CD14-positive monocyte (primary cell): ENCODE measurements around the gene COPE. TPM values are rescaled to one million over a fixed set of nuclear protein-coding genes. Genes with fewer than 3 reads are reported as not detected.

Experiments used
- DNase-seq, 3 donors: peaks; one replicate each; pipeline ENCODE4 v3.0.0-alpha.2; 2011 to 2022
- H2AFZ ChIP-seq: 2 replicates; pipeline ENCODE4 v1.6.0; 2012; ENCODE audit warnings: mild to moderate bottlenecking, low read depth, low read length, inconsistent platforms; ENCODE audit not compliant: insufficient read depth, poor library complexity, severe bottlenecking
- H3K27ac ChIP-seq, 2 donors: 1 replicate in 1 of 2; 2 replicates in 1 of 2; pipeline ENCODE4 v1.5.1; 2012 to 2013; ENCODE audit warnings: low read length in 2 of 2, control low read depth in 1 of 2, inconsistent platforms in 1 of 2, low read depth in 1 of 2, mild to moderate bottlenecking in 1 of 2
- H3K27me3 ChIP-seq, 2 donors: one replicate each; pipeline versions ENCODE4 v1.6.0 to v1.6.1; 2011 to 2013; ENCODE audit warnings: low read length in 2 of 2; ENCODE audit not compliant: control insufficient read depth in 2 of 2, insufficient read depth in 2 of 2
- H3K36me3 ChIP-seq, 2 donors: replicated peaks in 1 of 2; 1 replicate in 1 of 2; 2 replicates in 1 of 2; pipeline versions ENCODE4 v1.5.1 to v1.6.1; 2012 to 2013; ENCODE audit warnings: low read length in 2 of 2, control low read depth in 1 of 2, inconsistent platforms in 1 of 2, mild to moderate bottlenecking in 1 of 2; ENCODE audit not compliant: insufficient read depth in 2 of 2, control insufficient read depth in 1 of 2
- H3K4me1 ChIP-seq, 2 donors: 1 replicate in 1 of 2; 2 replicates in 1 of 2; pipeline versions ENCODE4 v1.5.1 to v1.6.1; 2012 to 2013; ENCODE audit warnings: low read length in 2 of 2, control low read depth in 1 of 2, inconsistent platforms in 1 of 2, mild to moderate bottlenecking in 1 of 2, moderate library complexity in 1 of 2; ENCODE audit not compliant: insufficient read depth in 2 of 2, control insufficient read depth in 1 of 2
- H3K4me2 ChIP-seq: replicated peaks from 2 replicates; pipeline ENCODE3; 2012; ENCODE audit warnings: low read length, moderate library complexity, mild to moderate bottlenecking; ENCODE audit not compliant: poor library complexity, severe bottlenecking; ENCODE audit errors: extremely low read depth
- H3K4me3 ChIP-seq, 3 experiments: fragments of 200-600 bp in 1 of 3; sonication (generic) in 1 of 3; replicated peaks in 1 of 3; 1 replicate in 2 of 3; 2 replicates in 1 of 3; pipeline ENCODE4 v1.5.1; 2011 to 2013; ENCODE audit warnings: low read length in 3 of 3, mild to moderate bottlenecking in 3 of 3, control low read depth in 2 of 3, low read depth in 2 of 3, inconsistent platforms in 1 of 3, moderate library complexity in 1 of 3
- H3K79me2 ChIP-seq: 2 replicates; pipeline ENCODE4 v1.6.0; 2012; ENCODE audit warnings: mild to moderate bottlenecking, control low read depth, inconsistent platforms, low read length, moderate library complexity; ENCODE audit not compliant: insufficient read depth
- H3K9ac ChIP-seq: 2 replicates; pipeline ENCODE4 v1.6.0; 2017; ENCODE audit warnings: low read length, mild to moderate bottlenecking; ENCODE audit not compliant: insufficient read depth, poor library complexity, severe bottlenecking
- H3K9me3 ChIP-seq, 2 donors: replicated peaks in 1 of 2; 1 replicate in 1 of 2; 2 replicates in 1 of 2; pipeline versions ENCODE4 v1.5.1 to v1.6.1; 2012 to 2013; ENCODE audit warnings: low read length in 2 of 2, control low read depth in 1 of 2; ENCODE audit not compliant: control insufficient read depth in 1 of 2, insufficient read depth in 1 of 2
- H4K20me1 ChIP-seq: 2 replicates; pipeline ENCODE4 v1.6.0; 2012; ENCODE audit warnings: mild to moderate bottlenecking, low read length, control low read depth, moderate library complexity; ENCODE audit not compliant: insufficient read depth
- H3K27ac Mint-ChIP-seq, 7 donors: one replicate each; pipeline ENCODE4 v1.8.0; 2020; ENCODE audit warnings: mild to moderate bottlenecking in 7 of 7, mixed read lengths in 7 of 7, moderate library complexity in 6 of 7, inconsistent platforms in 2 of 7
- H3K27me3 Mint-ChIP-seq, 3 donors: one replicate each; pipeline ENCODE4 v1.8.0; 2021 to 2022; ENCODE audit warnings: low read depth in 3 of 3, mild to moderate bottlenecking in 3 of 3, mixed read lengths in 3 of 3, moderate library complexity in 3 of 3, inconsistent platforms in 1 of 3
- H3K36me3 Mint-ChIP-seq, 2 donors: one replicate each; pipeline ENCODE4 v1.8.0; 2020; ENCODE audit warnings: mixed read lengths in 2 of 2, inconsistent platforms in 1 of 2, mild to moderate bottlenecking in 1 of 2
- H3K4me1 Mint-ChIP-seq: one replicate; pipeline ENCODE4 v1.8.0; 2020; ENCODE audit warnings: mild to moderate bottlenecking, mixed read lengths
- H3K4me3 Mint-ChIP-seq, 2 donors: one replicate each; pipeline ENCODE4 v1.8.0; 2020; ENCODE audit warnings: mild to moderate bottlenecking in 2 of 2, mixed read lengths in 2 of 2, moderate library complexity in 1 of 2
- H3K9me3 Mint-ChIP-seq, 7 donors: one replicate each; pipeline ENCODE4 v1.8.0; 2020 to 2022; ENCODE audit warnings: mixed read lengths in 7 of 7, mild to moderate bottlenecking in 6 of 7, moderate library complexity in 6 of 7, inconsistent platforms in 2 of 7
- CTCF ChIP-seq: fragments of 200-600 bp; IDR thresholded peaks from one replicate; pipeline ENCODE4 v1.8.0; 2022; ENCODE audit warnings: antibody characterized with exemption, mild to moderate bottlenecking
- WGBS: methylation state at CpG from one replicate; pipeline ENCODE4 v1.1.5; 2013; ENCODE audit warnings: missing lambda C conversion rate; ENCODE audit not compliant: insufficient coverage; 5-methylcytosine and 5-hydroxymethylcytosine counted together
- intact Hi-C, 2 donors: fragments of 100-400 bp; cut with micrococcal nuclease; formaldehyde crosslinking; loops; one replicate each; pipeline versions ENCODE4 v1.15.0 to v1.15.1; 2023
- polyA plus RNA-seq, 3 donors: library from polyadenylated mRNA; depleted of rRNA in 1 of 3; unstranded in 2 of 3; stranded (reverse) in 1 of 3; fragments of 300-500 nt in 2 of 3; fragments of >200 nt in 1 of 3; fragmentation: Illumina TruSeq in 2 of 3; gene quantifications; 1 replicate in 2 of 3; 2 replicates in 1 of 3; pipeline ENCODE4 v1.2.3, GENCODE V29; 2012 to 2021

COPE gene
- polyA plus RNA-seq, 3 donors: 331 to 345 (median 345) TPM

GRCh38 chr19:18871543-18871942 lies 47.6 kb downstream of the COPE start:
- Mint-ChIP-seq H3K9me3 (peaks cover 0 to 5% (median 1%) of the 10 kb centered on the region in 7 donors), H3K4me1 (peaks cover 4% of the 10 kb centered on the region), H3K27ac (peak overlapping the region in 1 of 7 donors; percentile 21), H3K27me3 (peaks cover 33 to 44% (median 35%) of the 10 kb centered on the region in 3 donors), H3K36me3 (peaks cover 20 to 22% of the 10 kb centered on the region in 2 donors), H3K4me3 (peak overlapping the region in 1 of 2 donors; percentile 42)
- intact Hi-C loops: no loop called here
- WGBS: no CpG with 5 or more reads among the region's 7 CpGs
- Histone ChIP-seq H2AFZ (no peak overlapping the region), H3K4me2 (no peak overlapping the region), H3K4me1 (peaks cover 6 to 7% of the 10 kb centered on the region in 2 donors), H3K27me3 (peaks cover 0 to 24% of the 10 kb centered on the region in 2 donors), H3K36me3 (peaks cover 13 to 18% of the 10 kb centered on the region in 2 donors), H3K4me3 (no peak overlapping the region), H3K9ac (no peak overlapping the region), H3K79me2 (no peaks in the 10 kb centered on the region), H3K9me3 (no peaks in the 10 kb centered on the region), H4K20me1 (peaks cover 25% of the 10 kb centered on the region), H3K27ac (no peak overlapping the region)
- DNase-seq: no peak
- TF ChIP-seq CTCF: no peak

- H4K20me1 ChIP-seq: peaks cover 34% of the 10 kb centered on the region
- peaks cover 6 to 7% of the 10 kb centered on the region in 2 donors for H3K4me1 ChIP-seq
- H3K4me1 Mint-ChIP-seq: peaks cover 4% of the 10 kb centered on the region
- peaks cover 0 to 5% (median 1%) of the 10 kb centered on the region in 7 donors for H3K9me3 Mint-ChIP-seq
- H3K27ac ChIP-seq: no peak overlapping the region
- H3K27me3 ChIP-seq: peaks cover 0 to 24% of the 10 kb centered on the region in 2 donors
- no peaks in the 10 kb centered on the region for H3K9me3 ChIP-seq
- no peak overlapping the region for H3K4me3 ChIP-seq
- peaks cover 29% of the 10 kb centered on the region in 2 donors for H3K36me3 Mint-ChIP-seq
- H3K4me3 Mint-ChIP-seq: peak overlapping the region in 1 of 2 donors; percentile 71
- WGBS: 6% methylated on average over 25 of the region's 25 CpGs
- peak overlapping the region in 1 of 7 donors; percentile 33 for H3K27ac Mint-ChIP-seq
- no peak overlapping the region for H3K4me2 ChIP-seq
- intact Hi-C loops: no loop called here
- peaks cover 19 to 26% of the 10 kb centered on the region in 2 donors for H3K36me3 ChIP-seq
- no peak for DNase-seq
- TF ChIP-seq CTCF: no peak
- H3K9ac ChIP-seq: no peak overlapping the region
- H3K27me3 Mint-ChIP-seq: peaks cover 32 to 44% (median 36%) of the 10 kb centered on the region in 3 donors
- no peaks in the 10 kb centered on the region for H3K79me2 ChIP-seq
- H2AFZ ChIP-seq: no peak overlapping the region
Measured at GRCh38 chr19:18870531-18871172, 48.5 kb downstream of the COPE start.
